Measurements from ENCODE around the gene GPR183.

GPR183 gene

DNA sequence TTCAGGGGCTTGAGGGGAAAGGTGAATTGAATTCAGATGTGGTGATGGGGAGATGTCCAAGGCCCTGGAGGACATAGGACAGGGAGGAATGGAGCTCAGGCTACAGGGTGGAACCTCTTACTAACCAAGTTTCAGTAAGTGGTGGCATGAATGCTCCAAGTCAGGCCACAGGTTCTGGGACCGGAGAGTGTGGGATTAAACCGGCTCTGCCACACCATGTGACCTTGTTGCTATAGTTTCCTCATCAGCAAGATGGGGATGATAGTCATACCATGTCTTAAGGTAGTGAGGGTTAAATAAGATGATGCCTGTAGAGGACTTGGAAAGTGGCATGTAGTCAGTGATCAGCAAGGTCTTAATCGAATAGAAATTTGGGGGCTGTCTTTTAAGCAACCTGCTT lies 16.3 kb downstream of the GPR183 start:
- DNase-seq: no peak

DNA sequence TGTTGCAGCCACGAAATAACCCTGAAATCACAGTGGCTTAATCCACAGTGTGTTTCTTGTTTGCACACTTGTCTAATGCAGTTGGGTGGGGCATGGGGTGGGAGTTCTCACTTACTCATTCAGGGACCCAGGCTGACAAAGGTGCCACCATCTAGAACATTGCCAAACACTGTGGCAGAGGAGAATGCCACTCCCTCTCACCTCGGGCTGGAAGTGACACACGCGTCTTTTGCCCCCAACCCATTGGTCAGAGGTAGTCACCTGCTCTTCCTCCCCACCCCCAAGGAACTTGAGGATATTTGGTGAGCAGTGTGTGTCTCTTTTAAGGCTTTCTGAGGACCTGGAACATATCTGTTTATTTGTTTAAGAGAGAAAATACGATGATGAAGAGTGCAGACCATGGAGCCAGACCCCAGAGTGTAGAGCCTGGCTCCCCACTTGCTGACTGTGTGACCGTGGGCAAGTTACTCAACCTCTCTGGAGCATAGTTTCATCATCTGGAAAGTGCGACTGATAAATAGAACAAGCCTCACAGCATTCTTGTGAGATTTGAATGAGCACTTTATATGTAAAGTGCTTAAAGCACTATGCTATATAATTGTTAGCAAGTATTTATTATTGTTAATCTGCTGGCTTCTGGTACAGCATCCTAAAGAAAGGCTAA lies 17.4 kb downstream of the GPR183 start:
- no peak for DNase-seq

DNA sequence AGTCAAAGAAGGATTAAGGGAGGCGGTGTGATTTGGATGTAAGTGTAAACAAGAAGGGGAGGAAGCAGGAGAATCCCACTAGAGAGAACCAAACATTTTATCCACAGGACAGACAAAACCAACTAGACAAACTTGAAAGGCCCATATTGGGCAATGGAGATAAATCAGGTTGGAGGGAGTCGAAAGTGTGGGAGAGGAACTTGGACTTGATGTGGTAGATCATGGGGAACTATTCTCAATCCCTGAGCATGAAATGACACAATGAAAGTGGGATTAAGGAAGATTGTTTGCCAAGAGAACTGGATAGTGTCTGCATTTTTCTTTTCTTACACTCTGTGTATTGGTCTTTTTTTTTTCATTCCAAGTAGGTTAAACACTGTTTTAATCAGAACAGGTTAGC lies 17.9 kb downstream of the GPR183 start:
- DNase-seq: no peak

DNA sequence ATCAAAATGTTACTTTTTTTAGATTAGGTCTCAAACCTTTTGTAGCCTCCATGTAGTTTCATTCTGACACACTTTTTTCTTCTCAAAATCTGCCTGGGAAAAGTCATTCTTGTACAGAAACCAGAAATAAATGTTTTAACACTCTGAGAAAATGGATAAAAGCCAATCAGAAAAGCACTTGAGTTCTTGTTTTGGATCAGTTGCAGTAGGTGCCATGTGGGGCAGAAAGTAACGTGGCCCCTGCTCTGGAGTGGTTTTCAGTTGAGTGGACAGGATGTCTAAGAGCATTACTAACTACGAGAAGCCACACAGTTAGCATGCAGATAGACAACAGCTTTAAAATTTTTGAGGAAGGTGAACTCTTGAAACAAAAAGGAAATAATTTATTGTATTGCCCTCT lies 19.1 kb downstream of the GPR183 start:
- no peak for DNase-seq

DNA sequence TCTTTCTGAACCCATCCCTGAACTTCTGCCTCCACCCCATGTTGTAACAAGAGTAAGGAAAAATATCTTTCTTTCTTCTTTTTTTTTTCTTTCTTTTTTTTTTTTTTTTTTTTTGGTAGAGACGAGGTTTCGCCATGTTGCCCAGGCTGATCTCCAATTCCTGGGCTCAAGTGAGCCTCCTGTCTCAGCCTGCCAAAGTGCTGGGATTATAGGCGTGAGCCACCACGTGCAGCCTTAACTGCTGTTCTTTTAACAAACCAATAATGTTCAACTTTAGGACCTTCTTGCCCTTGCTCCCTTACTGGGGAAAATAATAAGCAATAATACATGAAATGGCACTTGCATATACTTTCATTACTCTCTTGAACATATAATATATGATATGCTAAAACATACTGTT lies 19.6 kb downstream of the GPR183 start:
- no peak for DNase-seq

DNA sequence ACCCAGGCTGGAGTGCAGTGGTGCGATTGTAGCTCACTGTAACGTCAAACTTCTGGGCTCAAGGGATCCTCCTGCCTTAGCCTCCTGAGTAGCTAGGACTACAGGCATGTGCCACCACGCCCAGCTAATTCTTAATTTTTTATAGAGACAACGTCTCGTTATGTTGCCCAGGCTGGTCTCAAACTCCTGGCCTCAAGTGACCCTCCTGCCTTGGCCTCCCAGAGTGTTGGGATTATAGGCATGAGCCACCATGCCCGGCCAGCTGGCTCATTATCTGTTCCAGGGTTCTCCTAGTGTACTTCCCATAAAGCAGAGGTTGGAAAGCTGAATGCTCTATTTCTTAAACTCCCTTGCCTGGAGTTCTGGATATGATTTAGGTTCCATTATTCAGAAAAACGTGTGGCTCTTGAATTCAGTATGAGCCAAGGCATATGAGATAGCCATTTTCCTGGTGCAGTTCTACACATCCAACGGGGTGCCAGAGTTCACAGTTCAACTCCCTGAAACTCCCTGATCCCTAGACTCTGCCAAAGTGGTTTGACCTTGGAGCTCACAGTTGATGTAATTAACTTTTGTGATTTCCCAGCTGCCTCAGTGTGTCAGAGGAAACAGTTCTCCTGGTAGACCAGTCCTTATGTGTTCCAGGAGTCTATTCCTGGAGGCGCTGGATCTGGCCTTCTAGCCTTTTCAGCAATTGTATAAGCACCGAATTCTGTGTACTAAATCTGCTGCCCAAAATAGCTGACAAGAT lies 21.6 kb downstream of the GPR183 start:
- DNase-seq: no peak

DNA sequence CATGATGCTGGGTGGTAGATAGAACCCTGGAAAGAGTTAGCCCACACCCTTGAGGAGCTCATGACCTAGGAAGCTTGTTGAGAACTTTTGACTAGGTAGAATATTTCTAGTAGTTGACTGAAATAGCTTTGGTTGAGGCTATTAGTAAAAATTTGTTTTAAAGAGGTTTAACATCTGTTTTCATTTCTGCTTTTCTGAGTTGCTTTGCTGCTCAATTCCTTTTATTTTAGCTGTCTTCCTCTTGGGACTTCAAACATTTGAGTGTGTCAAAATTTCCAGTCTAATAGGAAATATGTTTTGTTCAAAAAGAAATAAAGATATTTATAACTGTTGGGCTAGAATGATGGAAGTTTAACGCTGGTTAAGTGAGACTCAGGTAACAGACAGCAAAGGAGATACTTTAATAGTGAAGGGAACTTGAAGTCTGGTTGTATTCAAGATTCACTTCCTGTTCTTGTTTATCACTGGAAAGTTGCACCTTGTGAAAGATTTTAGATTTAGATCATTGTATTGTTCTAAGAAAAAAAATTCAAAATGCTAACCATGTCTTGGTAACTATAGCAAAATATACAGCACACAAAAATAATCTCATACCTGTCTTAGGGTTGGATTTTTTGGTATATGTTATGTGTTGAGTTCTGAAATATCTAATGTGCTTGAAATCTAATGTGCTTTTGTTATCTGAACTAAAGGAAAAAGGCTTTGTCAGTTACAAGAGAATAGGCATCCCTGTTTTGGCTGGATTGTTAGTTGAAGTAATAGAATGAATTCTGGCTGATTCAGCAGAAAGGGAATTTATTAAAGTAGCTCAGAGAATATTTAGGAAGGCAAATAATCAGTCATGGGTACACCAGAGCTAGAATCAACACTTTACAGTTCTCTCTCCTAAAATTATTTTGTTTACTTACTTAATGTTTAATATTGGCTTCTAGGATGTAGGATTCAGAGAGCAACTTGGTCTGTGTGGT lies 24.7 kb downstream of the GPR183 start:
- DNase-seq: no peak

DNA sequence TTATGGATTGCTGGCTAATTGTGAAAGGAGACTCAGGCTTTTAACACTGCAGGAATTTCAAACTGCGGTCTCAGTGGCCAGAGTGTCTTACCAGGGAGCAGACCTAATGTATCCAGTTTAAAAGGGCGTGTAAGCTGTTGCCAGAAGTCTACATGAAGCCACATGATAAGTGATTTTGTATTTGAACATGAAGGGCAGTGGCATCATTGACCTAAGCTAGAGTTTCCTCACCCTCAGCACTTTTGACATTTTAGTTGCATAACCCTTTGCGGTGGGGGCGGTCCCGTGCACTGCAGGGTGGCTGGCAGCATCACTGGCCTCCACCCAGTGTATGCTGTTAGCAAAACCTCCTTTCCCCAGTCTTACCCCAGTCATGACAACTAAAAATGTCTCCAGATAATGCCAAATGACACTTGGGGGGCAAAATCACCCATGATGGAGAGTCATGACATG lies 25.4 kb downstream of the GPR183 start:
- DNase-seq: no peak

DNA sequence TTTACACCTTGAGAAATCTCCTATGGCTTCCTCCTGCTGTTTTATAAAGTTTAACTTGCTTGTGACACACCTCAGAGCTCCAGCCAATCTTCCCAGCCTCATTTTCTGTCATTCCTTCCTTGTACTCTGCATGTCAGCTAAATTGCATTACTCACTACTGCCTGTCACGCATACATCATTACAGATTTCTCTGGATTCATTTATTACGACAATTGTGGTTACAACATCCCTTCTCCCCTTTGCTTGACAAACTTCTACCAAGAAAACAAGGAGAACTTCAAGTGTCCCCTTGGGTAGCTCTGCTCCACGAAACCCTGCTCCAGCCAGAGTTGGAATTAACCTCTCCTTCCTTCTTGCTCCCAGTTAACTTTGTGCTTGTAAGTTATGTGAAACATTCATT lies 27.0 kb downstream of the GPR183 start:
- DNase-seq: no peak

DNA sequence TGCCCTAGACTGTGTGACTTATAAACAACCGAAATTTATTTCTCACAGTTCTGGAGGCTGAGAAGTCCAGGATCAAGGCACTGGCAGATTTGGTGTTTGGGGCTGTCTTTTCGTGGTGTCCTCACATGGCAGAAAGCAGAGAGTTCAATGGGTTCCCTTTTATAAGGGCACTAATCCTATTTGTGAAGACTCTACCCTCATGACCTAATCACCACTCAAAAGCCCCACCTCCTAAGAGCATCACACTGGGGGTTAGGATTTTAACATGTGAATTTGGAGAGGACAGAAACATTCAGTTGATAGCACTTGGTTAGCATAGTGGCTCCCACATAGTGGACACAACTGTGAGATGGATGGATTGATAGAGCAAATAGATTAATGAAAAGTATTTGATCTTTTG lies 27.6 kb downstream of the GPR183 start:
- DNase-seq: no peak

DNA sequence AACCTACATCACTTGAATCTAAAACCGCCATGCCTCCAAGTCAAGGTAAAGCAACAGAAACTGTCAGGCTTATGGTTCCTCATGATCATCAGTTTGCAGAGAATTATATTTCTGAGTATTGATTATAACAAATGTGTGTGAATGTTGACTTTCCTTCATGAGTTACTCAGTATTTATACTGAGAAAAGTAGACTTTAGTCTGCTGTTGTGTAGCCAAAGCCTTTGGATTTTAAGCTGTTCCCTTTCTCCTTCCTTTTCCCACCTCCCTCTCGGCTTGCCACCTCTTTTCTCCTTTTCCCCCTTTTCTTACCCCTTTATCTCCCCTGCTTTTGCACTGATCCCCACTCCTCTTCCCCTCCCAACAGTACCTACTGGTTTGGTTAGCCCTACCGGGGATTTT lies 28.4 kb downstream of the GPR183 start:
- no peak for DNase-seq

DNA sequence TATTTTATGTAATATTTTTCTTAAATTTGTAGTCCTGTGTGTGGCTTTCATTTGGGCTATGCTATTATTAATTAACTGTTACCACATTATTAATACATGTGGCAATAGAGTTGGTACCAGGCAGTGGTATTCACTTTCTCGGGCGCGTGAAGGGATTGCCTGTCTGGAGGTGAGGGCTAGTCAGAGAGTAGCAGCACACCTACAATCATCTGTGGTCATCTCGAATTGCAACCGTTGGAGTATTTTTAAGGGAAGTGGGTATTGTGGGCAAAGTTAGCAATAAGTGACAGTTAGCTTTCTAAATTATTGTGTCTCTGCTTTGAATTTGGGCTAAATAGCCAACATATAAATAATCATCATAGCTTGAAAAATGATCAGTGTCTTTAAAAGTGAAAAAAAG lies 29.0 kb downstream of the GPR183 start:
- DNase-seq: no peak

DNA sequence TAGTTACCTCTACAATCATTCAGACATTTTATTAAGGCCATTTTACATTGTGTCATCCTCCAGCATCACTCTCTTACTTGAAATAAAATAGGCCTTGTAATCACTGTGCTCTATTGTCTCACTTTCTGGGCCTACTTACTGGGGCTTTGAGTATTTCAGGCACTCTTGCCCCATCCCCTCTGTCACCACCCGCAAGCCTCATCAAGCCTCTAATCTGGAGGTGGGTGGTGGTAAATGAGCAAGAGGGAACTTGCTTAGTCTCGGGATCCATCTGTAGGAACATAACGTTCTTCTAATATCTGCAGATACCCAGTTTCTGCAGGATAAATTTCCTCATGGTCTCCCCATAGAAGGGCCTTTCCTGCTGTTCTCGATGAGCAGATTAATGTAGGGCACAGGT lies 29.6 kb downstream of the GPR183 start:
- DNase-seq: no peak

DNA sequence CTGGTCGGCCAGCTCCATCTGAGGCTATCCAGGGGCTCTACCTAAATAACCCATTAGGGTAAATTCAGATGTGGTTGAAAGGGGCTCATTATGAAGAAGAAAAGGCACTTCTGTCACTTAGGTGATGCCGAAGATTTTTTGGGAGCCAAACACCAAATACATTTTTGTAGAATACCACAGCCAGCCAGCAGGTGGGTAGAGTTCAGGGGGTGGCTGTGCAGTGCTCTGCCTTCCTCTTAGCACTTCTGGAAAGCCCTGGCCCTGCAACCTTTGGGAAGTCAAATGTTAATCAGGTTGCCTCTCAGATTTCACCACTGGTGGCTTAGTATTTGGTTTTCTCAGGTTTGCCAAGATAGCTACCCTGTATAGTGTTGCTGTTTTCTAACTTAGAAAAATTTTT lies 30.5 kb downstream of the GPR183 start:
- DNase-seq: no peak

DNA sequence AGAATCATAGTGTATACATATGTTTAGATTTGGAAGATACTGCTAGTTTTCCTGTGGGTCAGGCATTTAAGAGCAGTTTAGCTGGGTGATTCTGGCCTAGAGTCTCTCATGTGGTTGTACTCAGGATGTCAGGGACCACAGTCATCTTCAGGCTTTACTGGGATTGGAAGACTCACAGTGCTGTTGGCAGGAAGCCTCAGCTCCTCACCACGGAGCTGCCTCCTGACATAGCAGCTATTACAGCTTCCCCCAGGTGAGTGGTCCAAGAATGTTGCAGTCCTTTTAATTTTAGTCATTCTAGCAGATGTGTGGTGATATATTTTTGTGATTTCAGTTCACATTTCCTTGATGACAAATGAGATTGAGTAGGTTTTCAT lies 32.1 kb downstream of the GPR183 start:
- no peak for DNase-seq

DNA sequence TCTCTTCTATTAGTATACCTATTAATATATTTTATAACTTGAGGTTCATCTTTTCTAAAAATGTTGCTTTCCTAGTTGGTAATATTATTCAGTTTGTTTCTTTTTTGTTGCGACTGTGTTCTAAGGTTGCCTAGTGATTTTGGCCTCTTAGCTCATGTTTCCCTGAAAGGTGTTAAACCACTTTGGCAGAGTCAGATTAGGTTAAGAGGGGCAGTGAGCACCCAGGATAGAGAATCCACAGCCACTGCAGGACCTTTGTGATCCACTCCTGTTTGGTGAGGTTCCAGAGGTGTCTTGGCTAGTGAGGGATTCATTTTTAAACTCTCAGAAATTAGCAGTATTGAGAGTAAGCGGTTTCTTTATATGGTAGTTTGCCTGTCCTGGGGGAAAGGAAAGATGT lies 34.1 kb downstream of the GPR183 start:
- DNase-seq: no peak

DNA sequence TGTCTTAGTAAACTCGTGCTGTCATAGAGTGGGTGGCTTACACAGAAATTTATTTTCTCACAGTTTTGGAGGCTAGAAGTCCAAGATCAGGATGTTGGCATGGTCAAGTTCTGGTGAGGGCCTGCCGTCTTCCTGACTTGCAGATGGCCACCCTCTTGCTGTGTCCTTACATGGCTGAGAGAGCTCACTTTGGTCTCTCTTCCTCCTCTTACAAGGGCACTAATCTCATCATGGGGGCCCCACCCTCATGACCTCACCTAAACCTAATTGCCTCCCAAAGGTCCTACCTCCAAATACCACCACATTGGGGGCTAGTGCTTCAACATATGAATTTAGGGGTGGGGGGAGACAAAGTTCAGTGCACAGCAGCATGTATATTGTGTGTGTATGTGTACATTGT lies 34.7 kb downstream of the GPR183 start:
- DNase-seq: no peak

DNA sequence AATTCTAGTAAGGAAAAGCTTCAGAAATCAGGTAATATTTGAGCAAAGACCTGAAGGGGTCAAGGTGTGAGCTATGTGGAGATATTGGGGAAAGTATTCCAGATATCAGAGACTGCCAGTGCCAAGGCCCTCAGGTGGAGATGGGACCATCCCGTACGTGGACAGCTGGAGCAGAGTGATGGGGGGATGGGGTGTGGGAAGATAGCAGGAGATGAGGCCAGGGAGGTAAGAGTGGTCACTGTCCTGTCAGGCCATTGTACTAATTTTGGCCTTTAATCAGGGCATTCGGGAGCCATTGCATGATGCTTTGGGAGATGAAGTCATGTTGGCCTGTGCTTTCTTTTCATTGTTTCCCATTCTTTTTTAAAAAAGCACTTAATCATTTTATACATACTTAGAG lies 36.0 kb downstream of the GPR183 start:
- no peak for DNase-seq

DNA sequence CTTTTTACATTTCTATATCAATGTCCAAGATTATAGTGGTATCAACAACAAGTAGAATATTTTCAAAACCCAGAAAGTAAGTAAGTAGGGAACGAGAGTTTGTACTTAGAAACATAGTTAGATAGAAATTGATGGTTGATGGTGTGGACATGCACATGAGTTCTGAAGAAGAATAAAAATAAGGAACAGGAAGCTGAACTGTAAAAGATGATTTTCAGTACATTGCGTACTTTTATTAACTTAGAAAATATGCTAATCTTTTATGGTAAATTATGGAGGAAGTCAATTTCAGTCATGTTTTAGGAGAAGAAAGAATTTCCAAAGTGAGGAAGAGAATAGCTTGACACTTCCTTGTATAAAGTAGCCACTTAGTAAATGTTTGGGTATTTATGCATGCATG lies 36.7 kb downstream of the GPR183 start:
- DNase-seq: no peak

DNA sequence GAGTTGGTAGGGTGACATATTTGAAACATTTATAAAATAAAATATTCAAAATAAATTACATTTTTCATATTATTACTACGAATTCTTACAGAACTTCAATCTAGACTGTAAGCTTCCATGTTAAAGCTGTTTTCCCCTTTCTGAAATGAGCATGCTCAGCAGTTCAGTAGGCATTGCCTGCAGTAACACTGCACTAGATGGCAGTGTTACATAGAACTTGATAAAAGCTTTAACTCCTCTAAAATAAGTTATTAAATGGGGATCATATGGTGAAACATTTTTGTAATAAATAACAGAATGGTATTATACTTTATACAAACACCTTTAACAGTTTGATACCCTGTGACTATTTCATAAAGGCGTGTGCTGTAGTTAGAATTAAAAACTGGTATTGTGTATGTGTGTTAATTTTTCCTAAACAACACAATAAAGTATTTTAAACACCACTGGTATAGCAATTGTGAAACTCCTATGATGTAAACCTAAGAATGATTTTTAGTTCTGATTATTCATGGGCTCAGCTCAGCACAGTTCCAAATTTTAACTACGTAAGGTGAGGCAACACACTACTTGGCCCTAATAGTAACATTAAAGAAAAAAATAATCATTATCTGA lies 37.5 kb downstream of the GPR183 start:
- peak in 1 of 2 experiments; percentile 28 for DNase-seq

DNA sequence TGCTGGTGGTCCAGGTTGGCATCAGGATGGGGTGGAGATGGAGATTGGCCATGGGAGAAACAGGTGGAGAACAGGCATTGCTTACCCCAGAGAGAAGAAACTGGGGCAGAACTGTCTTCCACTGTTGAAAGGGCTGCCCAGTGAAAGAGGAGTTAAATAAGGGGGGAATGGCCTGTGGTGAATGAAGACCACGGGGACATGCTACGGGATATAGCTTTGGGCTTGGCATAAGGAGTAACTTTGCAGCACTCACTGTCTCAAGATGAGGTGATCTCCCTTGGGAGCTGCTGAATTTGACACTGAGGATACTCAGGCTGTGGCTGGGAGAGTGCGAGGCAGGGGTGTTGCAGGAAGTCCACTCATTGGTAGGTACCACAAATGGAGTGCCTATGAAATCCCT lies 38.4 kb downstream of the GPR183 start:
- no peak for DNase-seq

DNA sequence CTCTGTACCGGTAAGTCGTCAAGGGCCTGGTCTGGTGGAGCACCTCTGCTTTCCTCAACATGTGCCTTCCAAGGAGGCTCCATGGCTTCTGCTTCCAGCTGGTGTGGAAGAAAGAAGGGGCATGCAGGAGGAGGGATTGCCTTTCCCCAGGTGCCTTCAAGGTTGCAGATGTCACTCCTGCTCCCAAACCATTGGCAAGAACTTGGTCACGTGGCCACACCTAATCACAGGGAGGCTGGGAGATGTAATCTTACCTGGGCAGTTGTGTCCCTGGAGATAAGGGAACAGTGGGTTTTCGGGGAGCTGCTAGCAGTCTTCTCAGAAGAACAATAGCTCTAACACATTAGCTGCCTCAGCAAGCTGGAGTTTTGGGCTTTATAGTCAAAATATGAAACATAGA lies 39.3 kb downstream of the GPR183 start:
- no peak for DNase-seq

DNA sequence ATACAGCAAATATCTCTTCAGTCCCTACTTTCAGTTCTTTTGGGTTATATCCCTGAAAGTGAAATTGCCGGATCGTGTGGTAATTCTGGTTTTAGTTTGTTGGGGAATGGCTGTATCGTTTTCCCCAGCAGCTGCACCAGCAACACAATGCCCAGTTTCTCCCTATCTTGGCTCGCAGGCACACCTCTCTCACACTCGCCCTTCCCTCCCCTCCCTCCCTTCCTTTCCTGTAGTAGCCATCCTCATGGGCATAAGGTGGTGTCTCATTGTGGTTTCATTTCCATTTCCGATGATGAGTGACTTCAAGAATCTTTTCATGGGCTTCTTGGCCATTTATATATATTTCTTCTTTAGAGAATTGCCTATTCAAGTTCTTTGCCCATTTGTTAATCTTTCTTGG lies 40.4 kb downstream of the GPR183 start:
- DNase-seq: no peak

Data from NCI-H1930 (cell line).